Esophagus squamous epithelium (tissue), 5 donors: ENCODE results near the gene GMDS. TPM values are rescaled to one million over a fixed set of nuclear protein-coding genes. Genes with fewer than 3 reads are reported as not detected.
"Not testable (repeated sequence)": the region's sequence is repeated elsewhere in the genome, so short reads cannot be mapped to it uniquely, and the experiment has no call there.

Experiments used
- DNase-seq: peaks from one replicate; lab custom pipeline; 2025; lab: John Stamatoyannopoulos, UW
- H3K27ac ChIP-seq, 4 donors: fragments of 200-600 bp; sonication (generic); one replicate each; pipeline ENCODE4 v1.5.1; 2016 to 2019; ENCODE audit warnings: mild to moderate bottlenecking in 1 of 4
- H3K27me3 ChIP-seq, 4 donors: fragments of 200-600 bp; sonication (generic); 1 replicate in 3 of 4; 2 replicates in 1 of 4; pipeline versions ENCODE4 v1.5.1 to v1.6.0; 2017 to 2021; ENCODE audit warnings: antibody characterized with exemption in 1 of 4
- H3K36me3 ChIP-seq, 3 donors: fragments of 200-600 bp; sonication (generic); one replicate each; pipeline ENCODE4 v1.5.1; 2016 to 2019
- H3K4me1 ChIP-seq, 3 donors: fragments of 200-600 bp; sonication (generic); one replicate each; pipeline ENCODE4 v1.5.1; 2017 to 2019
- H3K4me3 ChIP-seq, 4 donors: fragments of 200-600 bp; sonication (generic); 1 replicate in 3 of 4; 2 replicates in 1 of 4; pipeline ENCODE4 v1.5.1; 2016 to 2019; ENCODE audit warnings: mild to moderate bottlenecking in 2 of 4, moderate library complexity in 1 of 4
- H3K9me3 ChIP-seq, 3 donors: fragments of 200-600 bp; sonication (generic); one replicate each; pipeline ENCODE4 v1.5.1; 2016 to 2019
- CTCF ChIP-seq, 6 experiments: fragments of 450-650 bp in 4 of 6; fragments of 200-600 bp in 2 of 6; sonication (generic) in 2 of 6; IDR thresholded peaks; one replicate each; pipeline ENCODE4 v1.5.1; 2016 to 2019; ENCODE audit warnings: antibody characterized with exemption in 6 of 6, mild to moderate bottlenecking in 4 of 6, moderate library complexity in 4 of 6
- POLR2A ChIP-seq, 4 donors: fragments of 450-650 bp; IDR thresholded peaks; one replicate each; pipeline ENCODE4 v1.6.1; 2017; ENCODE audit warnings: antibody characterized with exemption in 4 of 4, mild to moderate bottlenecking in 4 of 4, moderate library complexity in 3 of 4
- WGBS, 2 donors: methylation state at CpG; one replicate each; pipeline ENCODE4 v1.1.5; 2018; 5-methylcytosine and 5-hydroxymethylcytosine counted together
- intact Hi-C: fragments of 100-400 bp; cut with DNase I; formaldehyde crosslinking; loops from one replicate; pipeline ENCODE4 v1.15.0; 2022
- total RNA-seq, 4 donors: library from RNA; depleted of rRNA; stranded (reverse); fragments of >200 nt; gene quantifications; one replicate each; pipeline ENCODE4 v1.1.0, GENCODE V29; 2016
- donor health status: DM: yes; HTN: yes; CAD: no.

GMDS gene
- total RNA-seq, 4 donors from 2014 or later = 17.9 to 58.7 (median 36.7) TPM

GRCh38 chr6:1758076-1758679 lies 487.2 kb downstream of the GMDS start:
- no peaks in the 10 kb centered on the region for H3K9me3 ChIP-seq
- no peak for DNase-seq
- H3K36me3 ChIP-seq = no peaks in the 10 kb centered on the region
- WGBS, 2 donors = 65 to 77% methylated on average over 8 of the region's 8 CpGs
- TF ChIP-seq CTCF (IDR thresholded peaks at IDR 0.05) (no peak), POLR2A (IDR thresholded peaks at IDR 0.05) (no peak)
- H3K27me3 ChIP-seq = peaks cover 0 to 19% (median 0%) of the 10 kb centered on the region in 4 donors
- no peak overlapping the region for H3K27ac ChIP-seq
- intact Hi-C loops = no loop called here
- H3K4me3 ChIP-seq = no peak overlapping the region
- peaks cover 0 to 26% (median 0%) of the 10 kb centered on the region in 3 donors for H3K4me1 ChIP-seq

GRCh38 chr6:1757131-1757530 lies 488.3 kb downstream of the GMDS start:
- no peaks in the 10 kb centered on the region for H3K9me3 ChIP-seq
- intact Hi-C loops = no loop called here
- H3K4me1 ChIP-seq = peaks cover 0 to 15% (median 0%) of the 10 kb centered on the region in 3 donors
- TF ChIP-seq POLR2A (IDR thresholded peaks at IDR 0.05) (no peak), CTCF (IDR thresholded peaks at IDR 0.05) (no peak)
- H3K36me3 ChIP-seq = no peaks in the 10 kb centered on the region
- peak overlapping the region in 1 of 4 donors; percentile 16 for H3K27ac ChIP-seq
- DNase-seq = no peak
- H3K4me3 ChIP-seq = no peak overlapping the region
- peaks cover 0 to 19% (median 0%) of the 10 kb centered on the region in 4 donors for H3K27me3 ChIP-seq
- 84 to 93% methylated on average over 8 of the region's 8 CpGs for WGBS, 2 donors

GRCh38 chr6:1756472-1757129 lies 488.8 kb downstream of the GMDS start:
- no peak overlapping the region for H3K4me3 ChIP-seq
- DNase-seq = no peak
- no peaks in the 10 kb centered on the region for H3K36me3 ChIP-seq
- WGBS, 2 donors = 69 to 79% methylated on average over 9 to 11 of the region's 14 CpGs
- H3K4me1 ChIP-seq = peaks cover 0 to 10% (median 0%) of the 10 kb centered on the region in 3 donors
- peaks cover 0 to 19% (median 0%) of the 10 kb centered on the region in 4 donors for H3K27me3 ChIP-seq
- H3K27ac ChIP-seq = peak overlapping the region in 1 of 4 donors; percentile 16
- intact Hi-C loops = no loop called here
- no peaks in the 10 kb centered on the region for H3K9me3 ChIP-seq
- TF ChIP-seq CTCF (IDR thresholded peaks at IDR 0.05) (no peak), POLR2A (IDR thresholded peaks at IDR 0.05) (no peak)

GRCh38 chr6:1751063-1751462 lies 494.3 kb downstream of the GMDS start:
- not testable (repeated sequence) for H3K27ac ChIP-seq

GRCh38 chr6:1749041-1749440 lies 496.4 kb downstream of the GMDS start:
- Histone ChIP-seq H3K9me3 (no peaks in the 10 kb centered on the region), H3K27me3 (no peaks in the 10 kb centered on the region), H3K4me3 (no peak overlapping the region), H3K36me3 (no peaks in the 10 kb centered on the region), H3K27ac (no peak overlapping the region), H3K4me1 (no peaks in the 10 kb centered on the region)
- DNase-seq = no peak
- 93 to 100% methylated on average over 2 to 3 of the region's 6 CpGs for WGBS, 2 donors
- intact Hi-C loops = no loop called here
- TF ChIP-seq POLR2A (IDR thresholded peaks at IDR 0.05) (no peak), CTCF (IDR thresholded peaks at IDR 0.05) (no peak)

More at GRCh38 chr6:1751063-1751462, 494.3 kb downstream of the GMDS start:
- H3K36me3 ChIP-seq, H3K4me1 ChIP-seq, intact Hi-C loops, H3K27me3 ChIP-seq, DNase-seq, H3K4me3 ChIP-seq, H3K9me3 ChIP-seq: not testable (repeated sequence)
- 86% methylated on average over 5 of the region's 8 CpGs; no CpG with 5 or more reads in 1 of the 2 donors for WGBS, 2 donors
